SK-N-SH (cell line): ENCODE measurements around the gene MYH10. TPM values are rescaled to one million over a fixed set of nuclear protein-coding genes. Genes with fewer than 3 reads are reported as not detected.

ENCODE experiments used
- CTCF ChIA-PET: fragments of 300-600, 350-600 bp; formaldehyde crosslinking; extraction: SDS; loops from one replicate; lab custom pipeline; 2021; lab: Yijun Ruan, JAX
- POLR2A ChIA-PET: fragments of 350-600 bp; sonication (Branson Sonifier 250); formaldehyde crosslinking; extraction: SDS; loops from one replicate; lab custom pipeline; 2020; ENCODE audit warnings: antibody characterized with exemption, inconsistent platforms; lab: Yijun Ruan, JAX
- DNase-seq: peaks from one replicate; pipeline ENCODE4 v3.0.0; 2012
- H2AFZ ChIP-seq: fragments of 200-600 bp; sonication (generic); 2 replicates; pipeline ENCODE4 v1.8.1; 2016; ENCODE audit warnings: antibody characterized with exemption, mild to moderate bottlenecking, low read depth
- H3F3A ChIP-seq: fragments of 200-600 bp; sonication (generic); replicated peaks from 2 replicates; pipeline ENCODE3; 2016; ENCODE audit warnings: antibody characterized with exemption, mild to moderate bottlenecking; ENCODE audit not compliant: insufficient read depth
- H3K27ac ChIP-seq, 2 experiments: fragments of 200-500 bp in 1 of 2; fragments of 200-600 bp in 1 of 2; sonication (Bioruptor generic) in 1 of 2; sonication (generic), shearing (Covaris generic) in 1 of 2; 2 replicates each; pipeline versions ENCODE4 v1.5.1 to v1.6.1; 2014 to 2016; ENCODE audit warnings: low read depth in 2 of 2, inconsistent platforms in 1 of 2, low read length in 1 of 2, mild to moderate bottlenecking in 1 of 2, mixed read lengths in 1 of 2
- H3K27me3 ChIP-seq: fragments of 200-600 bp; sonication (generic), shearing (Covaris generic); 2 replicates; pipeline ENCODE4 v1.6.1; 2016; ENCODE audit warnings: mixed run types; ENCODE audit not compliant: insufficient read depth
- H3K36me3 ChIP-seq, 2 experiments: fragments of 200-500 bp in 1 of 2; fragments of 200-600 bp in 1 of 2; sonication (Bioruptor generic) in 1 of 2; sonication (generic) in 1 of 2; replicated peaks in 1 of 2; 2 replicates each; pipeline versions ENCODE3 to v1.5.1; 2014 to 2016; ENCODE audit warnings: low read length in 1 of 2, mild to moderate bottlenecking in 1 of 2; ENCODE audit not compliant: insufficient read depth in 2 of 2, control insufficient read depth in 1 of 2
- H3K4me1 ChIP-seq, 2 experiments: fragments of 200-500 bp in 1 of 2; fragments of 200-600 bp in 1 of 2; sonication (Bioruptor generic) in 1 of 2; sonication (generic), shearing (Covaris generic) in 1 of 2; 2 replicates each; pipeline versions ENCODE4 v1.5.1 to v1.6.1; 2014 to 2016; ENCODE audit warnings: low read depth in 1 of 2, low read length in 1 of 2, mixed run types in 1 of 2; ENCODE audit not compliant: insufficient read depth in 2 of 2, control insufficient read depth in 1 of 2
- H3K4me2 ChIP-seq: fragments of 200-600 bp; sonication (generic), shearing (Covaris generic); 2 replicates; pipeline ENCODE4 v1.6.1; 2017; ENCODE audit warnings: mixed run types
- H3K4me3 ChIP-seq, 2 experiments: fragments of 200-500 bp in 1 of 2; fragments of 200-600 bp in 1 of 2; sonication (Bioruptor generic) in 1 of 2; sonication (generic), shearing (Covaris generic) in 1 of 2; 2 replicates each; pipeline versions ENCODE4 v1.5.1 to v1.8.1; 2014 to 2016; ENCODE audit warnings: low read depth in 2 of 2, inconsistent platforms in 1 of 2, low read length in 1 of 2, mild to moderate bottlenecking in 1 of 2, mixed read lengths in 1 of 2, moderate library complexity in 1 of 2
- H3K79me2 ChIP-seq: fragments of 200-600 bp; sonication (generic); 2 replicates; pipeline ENCODE4 v1.8.1; 2017; ENCODE audit warnings: mild to moderate bottlenecking; ENCODE audit not compliant: insufficient read depth
- H3K9ac ChIP-seq: fragments of 200-600 bp; sonication (generic); 2 replicates; pipeline ENCODE4 v1.6.1; 2017; ENCODE audit warnings: mixed run types
- H3K9me2 ChIP-seq: fragments of 200-600 bp; sonication (generic); 2 replicates; pipeline ENCODE4 v1.6.1; 2017; ENCODE audit warnings: mixed run types
- H3K9me3 ChIP-seq: fragments of 200-600 bp; sonication (generic); 2 replicates; pipeline ENCODE4 v1.6.1; 2017; ENCODE audit warnings: mixed run types, mild to moderate bottlenecking, moderate library complexity
- H4K20me1 ChIP-seq: fragments of 200-600 bp; sonication (generic); 2 replicates; pipeline ENCODE4 v1.6.1; 2017; ENCODE audit warnings: mild to moderate bottlenecking, mixed run types; ENCODE audit not compliant: insufficient read depth
- CTCF ChIP-seq: fragments of 200-600 bp; sonication (generic); IDR thresholded peaks from 2 replicates; pipeline ENCODE4 v1.6.1; 2017; ENCODE audit warnings: antibody characterized with exemption, mild to moderate bottlenecking, moderate library complexity
- ELF1 ChIP-seq: IDR thresholded peaks from 2 replicates; pipeline ENCODE4 v1.4.0; 2012
- FOXJ3 ChIP-seq: sonication (generic); formaldehyde crosslinking; IDR thresholded peaks from 2 replicates; pipeline ENCODE4 v1.5.1; 2020; ENCODE audit warnings: mild to moderate bottlenecking, missing genetic modification reagents
- JUND ChIP-seq: IDR thresholded peaks from 2 replicates; pipeline ENCODE4 v1.4.0; 2012
- PBX3 ChIP-seq: IDR thresholded peaks from 2 replicates; pipeline ENCODE4; 2012
- POLR2AphosphoS5 ChIP-seq: IDR thresholded peaks from 2 replicates; pipeline ENCODE4 v1.6.1; 2012; ENCODE audit warnings: low read depth, low read length
- RAD21 ChIP-seq: IDR thresholded peaks from 2 replicates; pipeline ENCODE4 v1.6.1; 2012; ENCODE audit warnings: mild to moderate bottlenecking, low read length
- REST ChIP-seq: IDR thresholded peaks from 2 replicates; pipeline ENCODE4 v1.6.1; 2012; ENCODE audit warnings: mild to moderate bottlenecking, low read depth, low read length, moderate library complexity
- SIN3A ChIP-seq: IDR thresholded peaks from 2 replicates; pipeline ENCODE4 v1.6.1; 2012; ENCODE audit warnings: low read depth, mild to moderate bottlenecking, low read length, moderate library complexity, borderline replicate concordance
- TAF1 ChIP-seq: IDR thresholded peaks from 2 replicates; pipeline ENCODE4 v1.6.1; 2012; ENCODE audit warnings: low read depth, mild to moderate bottlenecking, low read length, moderate library complexity, borderline replicate concordance
- USF1 ChIP-seq: IDR thresholded peaks from 2 replicates; pipeline ENCODE4 v1.4.0; 2012; ENCODE audit warnings: low read depth, borderline replicate concordance
- WGBS: methylation state at CpG from one replicate; pipeline ENCODE4 v1.1.6; 2017; ENCODE audit warnings: low lambda C conversion rate; 5-methylcytosine and 5-hydroxymethylcytosine counted together
- polyA plus RNA-seq, 3 experiments: library from polyadenylated mRNA; depleted of rRNA; stranded (reverse); fragments of >200 nt; gene quantifications; 2 replicates each; pipeline ENCODE4 v1.2.3, GENCODE V29; 2012

MYH10 gene
- 58.3 and 64.2 TPM in 2 replicates for polyA plus RNA-seq (2012; rRNA removed)
- polyA plus RNA-seq (2012; cell fraction: cytosol; rRNA removed): 29.7 and 42.0 TPM in 2 replicates
- polyA plus RNA-seq (2012; cell fraction: nucleus; rRNA removed): 80.5 and 101 TPM in 2 replicates

- H3K9ac ChIP-seq: peak within 1 kb of the TSS; percentile 92
- no peaks in the 10 kb centered on the region for H3K36me3 ChIP-seq
- 0% methylated on average over 11 of the region's 33 CpGs for WGBS
- H2AFZ ChIP-seq: peak within 1 kb of the TSS; percentile 98
- POLR2A ChIA-PET: interaction anchor here (0.8 to 1.5 kb wide), 4 partner anchors 67 to 254 kb away, joined by 3 to 5 read pairs (median 4); partner anchors contain the start of genes KRABD2, NDEL1 and RPL26
- no peaks in the 10 kb centered on the region for H3K27me3 ChIP-seq
- H3K4me3 ChIP-seq: peak within 1 kb of the TSS; percentile 93 to 94
- no peaks in the 10 kb centered on the region for H3K9me2 ChIP-seq
- peak within 1 kb of the TSS; percentile 96 for H3K4me2 ChIP-seq
- no peaks in the 10 kb centered on the region for H3K9me3 ChIP-seq
- H3F3A ChIP-seq: peaks cover 6% of the 10 kb centered on the region
- CTCF ChIA-PET: interaction anchor here (0.7 to 1.4 kb wide), 10 partner anchors 10 to 247 kb away, joined by 3 to 11 read pairs (median 4); no protein-coding TSS in a partner anchor
- H3K4me1 ChIP-seq: peaks cover 10 to 13% of the 10 kb centered on the region in 2 experiments; a peak in 3 of 4 replicates
- peak within 1 kb of the TSS; percentile 70 to 88 for H3K27ac ChIP-seq
- H4K20me1 ChIP-seq: peaks cover 17% of the 10 kb centered on the region
- DNase-seq: no peak
- H3K79me2 ChIP-seq: peaks cover 51% of the 10 kb centered on the region
- TF ChIP-seq TAF1 (peak; percentile 51), CTCF (0 out of 2 replicates have a peak, but pooled peaks have one; percentile 8), REST (0 out of 2 replicates have a peak, but pooled peaks have one; percentile 2), SIN3A (0 out of 2 replicates have a peak, but pooled peaks have one; percentile 67), USF1 (no peak), JUND (no peak), RAD21 (peak; percentile 18; the same call in 1 of the 2 replicates), ELF1 (no peak), FOXJ3 (no peak), POLR2AphosphoS5 (peak; percentile 36; the same call in 1 of the 2 replicates), PBX3 (no peak)
Observed at GRCh38 chr17:8630227-8630801, at the start of gene MYH10. MYH10 (minus strand) TSS chr17:8630725; CDS start chr17:8623246, 7,479 bp downstream.
